ENCODE measurements around the gene HS3ST1. TPM values are rescaled to one million over a fixed set of nuclear protein-coding genes. Genes with fewer than 3 reads are reported as not detected.

Gene HS3ST1
- total RNA-seq, 1 experiment from 2014 or later = 134 TPM

- H3K9me2 ChIP-seq (ENCODE audit: insufficient read depth) = no peaks in the 10 kb centered on the region
- H3K9ac ChIP-seq (ENCODE audit: low read length) = no peak overlapping the region
- intact Hi-C loops (cut with micrococcal nuclease) = loop anchor here (10.0 kb wide), 1 partner anchor 514 kb away; no protein-coding TSS in a partner anchor
- H3K36me3 ChIP-seq (ENCODE audit: control insufficient read depth in 1 of 2, insufficient read depth in 2 of 2, low read length in 2 of 2) = peaks cover 34 to 73% of the 10 kb centered on the region in 2 experiments
- H4K20me1 ChIP-seq (ENCODE audit: insufficient read depth) = peaks cover 40% of the 10 kb centered on the region; the same call in 1 of the 2 replicates
- ATAC-seq = no peak
- no peak overlapping the region for H3K27ac ChIP-seq (ENCODE audit: low read depth, low read length)
- ChIA-PET RAD21 (ENCODE audit: low non-redundant PET in 1 of 2, low total read pairs in 2 of 2, uncharacterized antibody in 2 of 2, unreplicated experiment in 2 of 2) (no interaction called here), POLR2A (no interaction called here), CTCF (interaction anchor here (1.0 to 1.9 kb wide), 2 partner anchors 870 to 1224 kb away, joined by 3 to 4 read pairs; no protein-coding TSS in a partner anchor)
- H3K4me2 ChIP-seq (ENCODE audit: low read length) = no peak overlapping the region
- TF ChIP-seq CEBPB (IDR thresholded peaks at IDR 0.05; ENCODE audit: low read depth) (no peak), EZH2phosphoT487 (IDR thresholded peaks at IDR 0.05; ENCODE audit: borderline replicate concordance) (no peak), EZH2 (IDR thresholded peaks at IDR 0.05) (no peak), ZNF274 (IDR thresholded peaks at IDR 0.05; ENCODE audit: low read depth, low read length) (no peak), CBX3 (IDR thresholded peaks at IDR 0.05; ENCODE audit: low read depth) (no peak), REST (IDR thresholded peaks at IDR 0.05; ENCODE audit: low read depth) (no peak), POLR2A (IDR thresholded peaks at IDR 0.05; ENCODE audit: borderline replicate concordance, extremely low read depth, insufficient read depth, insufficient read length) (no peak), ZFX (IDR thresholded peaks at IDR 0.05) (no peak), POLR2AphosphoS5 (IDR thresholded peaks at IDR 0.05; ENCODE audit: low read depth, low read length) (no peak; the same call in 1 of the 2 replicates), YY1 (IDR thresholded peaks at IDR 0.05; ENCODE audit: extremely low read depth, insufficient replicate concordance, low read depth, low read length) (no peak), SIN3A (IDR thresholded peaks at IDR 0.05; ENCODE audit: low read depth) (no peak), FOSL1 (IDR thresholded peaks at IDR 0.05; ENCODE audit: low read depth) (no peak)
- no peak for DNase-seq (ENCODE audit: low read depth, low spot score)
- H3K79me2 ChIP-seq (ENCODE audit: insufficient read depth, low read length) = peaks cover 100% of the 10 kb centered on the region
- H2AFZ ChIP-seq (ENCODE audit: low read depth, low read length, poor library complexity, severe bottlenecking) = no peak overlapping the region
- no peak overlapping the region for H3K4me3 ChIP-seq (replicated peaks in 1 of 2; ENCODE audit: low read depth in 1 of 2, low read length in 2 of 2)
- BruUV-seq (replicated peaks) = no TSS peak
- H3K9me3 ChIP-seq (ENCODE audit: control insufficient read depth in 1 of 2, insufficient read depth in 1 of 2, low read depth in 1 of 2, low read length in 2 of 2) = no peaks in the 10 kb centered on the region
- H3K27me3 ChIP-seq (ENCODE audit: insufficient read depth, low read length) = no peaks in the 10 kb centered on the region
- peaks cover 0 to 35% of the 10 kb centered on the region in 2 experiments; a peak in 1 of 4 replicates for H3K4me1 ChIP-seq (ENCODE audit: control insufficient read depth in 1 of 2, insufficient read depth in 2 of 2, low read length in 2 of 2)
These were observed 20.3 kb downstream of the HS3ST1 start for GRCh38 chr4:11408233-11408967.

Measured in HCT116 (cell line).